GM12878 (cell line): Measurements from ENCODE around the gene GLMP. TPM values are rescaled to one million over a fixed set of nuclear protein-coding genes. Genes with fewer than 3 reads are reported as not detected.

ENCODE experiments used
- ATAC-seq: fragments of 200-7000 bp; cut with Tn5 transposase; 3 replicates; pipeline ENCODE4 v1.9.1; 2020; ENCODE audit warnings: mild to moderate bottlenecking, moderate library complexity
- BruUV-seq: library from RNA; stranded (reverse); fragments of 400-500 nt; replicated peaks from 2 replicates; lab custom pipeline; 2021; lab: Mats Ljungman, UMichigan
- CTCF ChIA-PET: fragments of 300-600 bp; sonication (Branson Sonifier 250); formaldehyde crosslinking; extraction: SDS; loops from one replicate; lab custom pipeline; 2021; ENCODE audit warnings: inconsistent platforms; lab: Yijun Ruan, JAX
- POLR2A ChIA-PET: fragments of 350-600 bp; formaldehyde crosslinking; extraction: SDS; loops from one replicate; lab custom pipeline; 2021; ENCODE audit warnings: inconsistent platforms; lab: Charles Lee
- RAD21 ChIA-PET: fragments of 300-600 bp; sonication (Branson Sonifier 250); formaldehyde crosslinking; loops from one replicate; lab custom pipeline; 2023; ENCODE audit warnings: antibody characterized with exemption; ENCODE audit not compliant: unreplicated experiment; lab: Charles Lee
- SMC1A ChIA-PET: fragments of 300-600 bp; sonication (Branson Sonifier 250); formaldehyde crosslinking; loops from one replicate; lab custom pipeline; 2023; ENCODE audit not compliant: unreplicated experiment, uncharacterized antibody; lab: Charles Lee
- DNase-seq: peaks from one replicate; pipeline ENCODE4 v3.0.0-alpha.2; 2011; ENCODE audit warnings: low read depth, low spot score
- FAIRE-seq: peaks from 3 replicates; lab custom pipeline; 2011; peaks lifted over from hg19 to GRCh38; lab: Jason Lieb, UNC
- H2AFZ ChIP-seq: 2 replicates; pipeline ENCODE4 v1.6.0; 2011; ENCODE audit warnings: low read depth, low read length, control low read depth; ENCODE audit not compliant: control insufficient read depth
- H3K27ac ChIP-seq: 2 replicates; pipeline ENCODE4 v1.5.1; 2011; ENCODE audit warnings: control low read depth; ENCODE audit not compliant: control insufficient read depth, insufficient read depth
- H3K27me3 ChIP-seq, 2 experiments: replicated peaks in 1 of 2; 2 replicates each; pipeline versions ENCODE4 v1.6.0 to v1.6.1; 2011; ENCODE audit warnings: low read length in 1 of 2; ENCODE audit not compliant: control insufficient read depth in 2 of 2, insufficient read depth in 2 of 2
- H3K36me3 ChIP-seq, 2 experiments: 2 replicates each; pipeline ENCODE4 v1.5.1; 2011; ENCODE audit warnings: low read length in 1 of 2; ENCODE audit not compliant: control insufficient read depth in 2 of 2, insufficient read depth in 2 of 2
- H3K4me1 ChIP-seq: 2 replicates; pipeline ENCODE4 v1.6.1; 2011; ENCODE audit warnings: mild to moderate bottlenecking, low read length, moderate library complexity, mixed read lengths; ENCODE audit not compliant: control insufficient read depth, insufficient read depth
- H3K4me2 ChIP-seq: 2 replicates; pipeline ENCODE4 v1.6.0; 2011; ENCODE audit warnings: control low read depth; ENCODE audit not compliant: control insufficient read depth, insufficient read depth
- H3K4me3 ChIP-seq: fragments of 200-600 bp; sonication (generic); 2 replicates; pipeline ENCODE4 v1.5.1; 2016
- H3K79me2 ChIP-seq: 2 replicates; pipeline ENCODE4 v1.6.0; 2011; ENCODE audit warnings: low read length; ENCODE audit not compliant: control insufficient read depth, insufficient read depth
- H3K9ac ChIP-seq: 2 replicates; pipeline ENCODE4 v1.8.0; 2011; ENCODE audit warnings: low read length, control low read depth, mixed read lengths; ENCODE audit not compliant: control insufficient read depth, insufficient read depth
- H3K9me3 ChIP-seq: replicated peaks from 3 replicates; pipeline ENCODE4 v1.5.1; 2011; ENCODE audit warnings: mild to moderate bottlenecking, low read length; ENCODE audit not compliant: control insufficient read depth, insufficient read depth
- H4K20me1 ChIP-seq: 2 replicates; pipeline ENCODE4 v1.6.0; 2011; ENCODE audit not compliant: control insufficient read depth, insufficient read depth
- BACH1 ChIP-seq: fragments of 450-650 bp; IDR thresholded peaks from 2 replicates; pipeline ENCODE4 v1.6.1; 2017; ENCODE audit warnings: mild to moderate bottlenecking, borderline replicate concordance
- IRF5 ChIP-seq: fragments of 450-650 bp; IDR thresholded peaks from 2 replicates; pipeline ENCODE4 v1.6.1; 2017; ENCODE audit warnings: borderline replicate concordance
- POLR2A ChIP-seq: IDR thresholded peaks from 2 replicates; pipeline ENCODE4 v1.6.1; 2011; ENCODE audit warnings: low read depth, mild to moderate bottlenecking, low read length
- RCOR1 ChIP-seq: conservative IDR thresholded peaks from 2 replicates; pipeline ENCODE4 v1.6.1; 2012; ENCODE audit warnings: low read depth, low read length, improper control_type of control experiment
- SIX5 ChIP-seq: IDR thresholded peaks from 2 replicates; pipeline ENCODE4 v1.6.1; 2011; ENCODE audit warnings: mild to moderate bottlenecking, low read depth, low read length, moderate library complexity; ENCODE audit not compliant: severe bottlenecking
- TAF1 ChIP-seq: IDR thresholded peaks from 2 replicates; pipeline ENCODE4 v1.6.1; 2011; ENCODE audit warnings: mild to moderate bottlenecking, low read depth, low read length, borderline replicate concordance
- whole genome bisulfite sequencing: methylation state at CpG from one replicate; pipeline ENCODE4 v1.1.6; 2016; ENCODE audit warnings: low lambda C conversion rate; ENCODE audit not compliant: insufficient replicate concordance, insufficient coverage; ENCODE audit errors: missing lambda C conversion rate; 5-methylcytosine and 5-hydroxymethylcytosine counted together
- in situ Hi-C: fragments of 300-500 bp; cut with MboI; formaldehyde crosslinking; loops from 9 replicates; pipeline ENCODE4 v1.14.3; 2018; ENCODE audit warnings: mixed read lengths
- intact Hi-C: fragments of 100-400 bp; cut with micrococcal nuclease; formaldehyde crosslinking; loops from one replicate; pipeline ENCODE4 v1.14.2; 2022; ENCODE audit not compliant: unreplicated experiment
- polyA plus RNA-seq, 11 experiments: library from polyadenylated mRNA; depleted of rRNA in 4 of 11; unstranded in 6 of 11; stranded (reverse) in 5 of 11; fragments of >200 nt; fragmentation: Nextera tagmentation in 4 of 11; fragmentation: Illumina TruSeq in 1 of 11; extraction: Ambion mirVana in 4 of 11; extraction: Trizol in 1 of 11; gene quantifications; 1 replicate in 1 of 11; 2 replicates in 10 of 11; pipeline versions ENCODE4 v1.2.1 to v1.2.3, GENCODE V29; 2011 to 2016; ENCODE audit warnings: inconsistent platforms in 2 of 11, missing spikeins in 2 of 11, low read depth in 1 of 11
- total RNA-seq, 4 experiments: library from RNA; depleted of rRNA in 3 of 4; stranded (reverse); fragments of >200 nt in 3 of 4; fragmentation: Illumina TruSeq in 1 of 4; extraction: Trizol in 1 of 4; gene quantifications; 2 replicates each; pipeline versions ENCODE4 v1.2.1 to v1.2.3, GENCODE V29; 2013 to 2021

Gene GLMP
- total and polyA plus RNA-seq, 10 of the 15 experiments (the other 5 are each of a cell fraction or from before 2014, with no cell fraction given) = 4.4 to 30.0 (median 19.5) TPM

- POLR2A ChIA-PET = no interaction called here
- 80% methylated on average over 16 of the region's 16 CpGs for WGBS
- RAD21 ChIA-PET = no interaction called here
- H4K20me1 ChIP-seq = no peaks in the 10 kb centered on the region
- no peaks in the 10 kb centered on the region for H3K27me3 ChIP-seq
- SMC1A ChIA-PET = interaction anchor here (1.0 kb wide), 1 partner anchor 24 kb away, joined by 3 read pairs; no protein-coding TSS in a partner anchor
- H3K27ac ChIP-seq = no peak within 1 kb of the TSS
- TF ChIP-seq RCOR1 (no peak), BACH1 (0 out of 2 replicates have a peak, but pooled peaks have one; percentile 24), TAF1 (no peak), POLR2A (peak; percentile 53), SIX5 (no peak), IRF5 (no peak)
- FAIRE-seq (no peak), DNase-seq (no peak), ATAC-seq (no peak)
- intact Hi-C loops = no loop called here
- CTCF ChIA-PET = interaction anchor here (0.5 to 1.0 kb wide), 2 partner anchors 97 to 102 kb away, joined by 3 read pairs; no protein-coding TSS in a partner anchor
- in situ Hi-C loops = no loop called here
- peaks cover 11% of the 10 kb centered on the region for H3K4me1 ChIP-seq
- peaks cover 3 to 29% of the 10 kb centered on the region in 2 experiments for H3K36me3 ChIP-seq
- no peak within 1 kb of the TSS for H3K4me3 ChIP-seq
- no peak within 1 kb of the TSS for H3K9ac ChIP-seq
- H2AFZ ChIP-seq = no peak within 1 kb of the TSS
- no peaks in the 10 kb centered on the region for H3K9me3 ChIP-seq
- BruUV-seq = no TSS peak
- H3K79me2 ChIP-seq = no peaks in the 10 kb centered on the region
- no peak within 1 kb of the TSS for H3K4me2 ChIP-seq
Measured at GRCh38 chr1:156247460-156248322, 47.8 kb downstream of the GLMP start, which contains the start of gene PAQR6. TSS of gene PAQR6 (minus strand) at chr1:156248056. CDS start at chr1:156246731, 1,325 bp downstream.
